HG02759 (cell line): ENCODE results near the gene SIK1.
"Not testable (repeated sequence)": the region's sequence is repeated elsewhere in the genome, so short reads cannot be mapped to it uniquely, and the experiment has no call there.

Experiments
- ATAC-seq: cut with Tn5 transposase; IDR thresholded peaks from one replicate; pipeline ENCODE4 v1.9.1; 2021; ENCODE audit warnings: mild to moderate bottlenecking, moderate library complexity; ENCODE audit not compliant: unreplicated experiment

The SIK1 gene

GRCh38 chr21:43440835-43441727 is 14.2 kb upstream of the SIK1 start:
- not testable (repeated sequence) for ATAC-seq

GRCh38 chr21:43439316-43440075 is 12.6 kb upstream of the SIK1 start:
- not testable (repeated sequence) for ATAC-seq

- ATAC-seq, result not testable (repeated sequence)
Measured at GRCh38 chr21:43436272-43436671, 9.3 kb upstream of the SIK1 start.

GRCh38 chr21:43433340-43434136 is 6.6 kb upstream of the SIK1 start:
- not testable (repeated sequence) for ATAC-seq

GRCh38 chr21:43430830-43431416 is 4.0 kb upstream of the SIK1 start:
- not testable (repeated sequence) for ATAC-seq

- not testable (repeated sequence) for ATAC-seq
Measured at GRCh38 chr21:43428964-43429363, 2.0 kb upstream of the SIK1 start.

GRCh38 chr21:43427242-43427559 is 270 bp upstream of the SIK1 start:
- ATAC-seq, result peak; percentile 89

GRCh38 chr21:43426004-43426403 is 927 bp downstream of the SIK1 start:
- ATAC-seq, result not testable (repeated sequence)

- not testable (repeated sequence) for ATAC-seq
Measured at GRCh38 chr21:43419475-43419874, 7.5 kb downstream of the SIK1 start.

- not testable (repeated sequence) for ATAC-seq
Measured at GRCh38 chr21:43414576-43414975, 12.4 kb downstream of the SIK1 start.

GRCh38 chr21:43412020-43412788 is 14.7 kb downstream of the SIK1 start:
- ATAC-seq, result not testable (repeated sequence)

- peak; percentile 62 for ATAC-seq
Measured at GRCh38 chr21:43410456-43411068, 16.4 kb downstream of the SIK1 start.

GRCh38 chr21:43407139-43407538 is 19.8 kb downstream of the SIK1 start:
- not testable (repeated sequence) for ATAC-seq

GRCh38 chr21:43404450-43404849 is 22.5 kb downstream of the SIK1 start:
- ATAC-seq, result not testable (repeated sequence)

- ATAC-seq, result not testable (repeated sequence)
Measured at GRCh38 chr21:43403651-43404430, 23.1 kb downstream of the SIK1 start.

GRCh38 chr21:43401125-43401524 is 25.8 kb downstream of the SIK1 start:
- not testable (repeated sequence) for ATAC-seq

GRCh38 chr21:43399595-43400015 is 27.3 kb downstream of the SIK1 start:
- ATAC-seq, result peak; percentile 60

- peak; percentile 28 for ATAC-seq
Measured at GRCh38 chr21:43399136-43399535, 27.8 kb downstream of the SIK1 start.

GRCh38 chr21:43398533-43398932 is 28.4 kb downstream of the SIK1 start:
- peak; percentile 27 for ATAC-seq
